ENCODE data around the gene MAP6. TPM values are rescaled to one million over a fixed set of nuclear protein-coding genes. Genes with fewer than 3 reads are reported as not detected.

Gene MAP6
- total and polyA plus RNA-seq, 9 of the 15 experiments (the other 6 are each of a cell fraction or from before 2014, with no cell fraction given): not detected

- Histone ChIP-seq H2AFZ (ENCODE audit: low read depth, low read length) (no peak overlapping the region), H3K4me2 (ENCODE audit: insufficient read depth, low read length) (no peak overlapping the region), H3K27ac (ENCODE audit: extremely low read depth, low read depth, low read length) (no peak overlapping the region), H3K9ac (ENCODE audit: insufficient read depth in 1 of 2, low read depth in 2 of 2, low read length in 2 of 2) (no peak overlapping the region), H3K4me3 (no peak overlapping the region), H3K27me3 (ENCODE audit: control insufficient read depth in 2 of 2, insufficient read depth in 2 of 2, low read length in 2 of 2) (peaks cover 16 to 22% of the 10 kb centered on the region in 2 experiments), H3K36me3 (ENCODE audit: control insufficient read depth, insufficient read depth, low read length) (no peaks in the 10 kb centered on the region), H3K9me1 (ENCODE audit: control insufficient read depth, insufficient read depth, low read length) (no peaks in the 10 kb centered on the region), H3K4me1 (replicated peaks in 1 of 2; ENCODE audit: control insufficient read depth in 2 of 2, insufficient read depth in 2 of 2, low read length in 2 of 2) (peaks cover 0 to 12% of the 10 kb centered on the region in 2 experiments; a peak in 2 of 5 replicates), H3K79me2 (ENCODE audit: control insufficient read depth, insufficient read depth, low read length) (no peaks in the 10 kb centered on the region), H3K9me3 (replicated peaks; ENCODE audit: control insufficient read depth, insufficient read depth, low read depth, low read length) (no peaks in the 10 kb centered on the region), H4K20me1 (replicated peaks; ENCODE audit: control insufficient read depth, insufficient read depth, low read length) (no peaks in the 10 kb centered on the region)
- DNase-seq (ENCODE audit: extremely low read depth in 1 of 4, low spot score in 3 of 4) (no peak), FAIRE-seq (no peak), ATAC-seq (no peak)
- POLR2A ChIA-PET: interaction anchor here (1.2 to 1.9 kb wide), 3 partner anchors 8 to 42 kb away, joined by 3 to 6 read pairs (median 3); partner anchors contain the start of gene MAP6
- no TSS peak for BruUV-seq (replicated peaks)
- in situ Hi-C loops (cut with MboI) (no loop called here), intact Hi-C loops (cut with micrococcal nuclease) (no loop called here)
- WGBS (ENCODE audit: insufficient coverage, low coverage, missing lambda C conversion rate): 17% methylated on average over 1 of the region's 1 CpG
- CTCF ChIA-PET (ENCODE audit: low intra/inter-chr PET ratio): no interaction called here
- TF ChIP-seq CEBPG (CRISPR knock-in tag; IDR thresholded peaks at IDR 0.05): no peak
- TF ChIP-seq CEBPG (tag; conservative IDR thresholded peaks at IDR 0.05 in 1 of 2, IDR thresholded peaks at IDR 0.05 in 1 of 2): no peak
- TF ChIP-seq ZNF449 (CRISPR knock-in tag; IDR thresholded peaks at IDR 0.05): no peak
- TF ChIP-seq POLR3A (IDR thresholded peaks at IDR 0.05; ENCODE audit: borderline replicate concordance, extremely low read depth, insufficient read depth, insufficient read length): no peak
- no peak for TF ChIP-seq ZFPM2 (CRISPR knock-in tag; IDR thresholded peaks at IDR 0.05)
- TF ChIP-seq NCOA2 (IDR thresholded peaks at IDR 0.05; ENCODE audit: partially characterized antibody in 2 of 2): no peak
- TF ChIP-seq SRF (CRISPR knock-in tag; IDR thresholded peaks at IDR 0.05): no peak
- no peak for TF ChIP-seq MED1 (CRISPR knock-in tag; IDR thresholded peaks at IDR 0.05; ENCODE audit: borderline replicate concordance)
- TF ChIP-seq CTCF (IDR thresholded peaks at IDR 0.05 in 2 of 3, conservative IDR thresholded peaks at IDR 0.05 in 1 of 3; ENCODE audit: insufficient read depth in 2 of 3, low read depth in 1 of 3, low read length in 3 of 3): no peak
- no peak for TF ChIP-seq SP2 (IDR thresholded peaks at IDR 0.05; ENCODE audit: extremely low read depth, low read depth, low read length, poor library complexity, severe bottlenecking)
- no peak for TF ChIP-seq ADNP (tag; IDR thresholded peaks at IDR 0.05)
- TF ChIP-seq ZNF384 (IDR thresholded peaks at IDR 0.05; ENCODE audit: low read depth, low read length): no peak
- no peak for TF ChIP-seq TAF1 (IDR thresholded peaks at IDR 0.05; ENCODE audit: control insufficient read depth, extremely low read depth, insufficient read depth, low read length, severe bottlenecking)
Observed at GRCh38 chr11:75677275-75677674, 8.4 kb upstream of the MAP6 start.

Data from K562 (cell line).